ES-I3 (cell line): ENCODE data around the gene CDS1.
"Not testable (repeated sequence)": the region's sequence is repeated elsewhere in the genome, so short reads cannot be mapped to it uniquely, and the experiment has no call there.

Source experiments
- H3K36me3 ChIP-seq: 2 replicates; pipeline ENCODE4 v1.6.1; 2013; ENCODE audit warnings: mild to moderate bottlenecking, low read length, control low read depth, moderate library complexity; ENCODE audit not compliant: insufficient read depth
- H3K4me1 ChIP-seq: 2 replicates; pipeline ENCODE4 v1.6.1; 2013; ENCODE audit warnings: mild to moderate bottlenecking, control low read depth, low read length; ENCODE audit not compliant: insufficient read depth
- H3K9ac ChIP-seq: 2 replicates; pipeline ENCODE4 v1.6.1; 2013; ENCODE audit warnings: low read depth, mild to moderate bottlenecking, low read length, moderate library complexity
- H3K9me3 ChIP-seq: 2 replicates; pipeline ENCODE4 v1.6.1; 2013; ENCODE audit warnings: mild to moderate bottlenecking, low read length, moderate library complexity; ENCODE audit not compliant: control insufficient read depth, insufficient read depth

Gene CDS1

GRCh38 chr4:84582988-84583875 lies at the start of gene CDS1:
TSS of gene CDS1 (plus strand) at chr4:84583127. CDS start at chr4:84583402, 275 bp downstream.
- Histone ChIP-seq H3K9ac (peak within 1 kb of the TSS; percentile 80), H3K4me1 (peaks cover 20% of the 10 kb centered on the region; the same call in 1 of the 2 replicates), H3K36me3 (no peaks in the 10 kb centered on the region), H3K9me3 (no peaks in the 10 kb centered on the region)

- Histone ChIP-seq H3K4me1 (0 out of 2 replicates have a peak, but pooled peaks cover 3% of the 10 kb centered on the region), H3K9me3 (no peaks in the 10 kb centered on the region), H3K9ac (no peak overlapping the region), H3K36me3 (no peaks in the 10 kb centered on the region)
These were observed 47.0 kb upstream of the CDS1 start for GRCh38 chr4:84535901-84536300.

GRCh38 chr4:84545093-84545492 lies 37.8 kb upstream of the CDS1 start:
- Histone ChIP-seq H3K9me3 (no peaks in the 10 kb centered on the region), H3K9ac (no peak overlapping the region), H3K36me3 (no peaks in the 10 kb centered on the region), H3K4me1 (peaks cover 7% of the 10 kb centered on the region; the same call in 1 of the 2 replicates)

GRCh38 chr4:84547211-84547610 lies 35.7 kb upstream of the CDS1 start:
- Histone ChIP-seq H3K36me3 (no peaks in the 10 kb centered on the region), H3K9me3 (no peaks in the 10 kb centered on the region), H3K9ac (no peak overlapping the region), H3K4me1 (peaks cover 7% of the 10 kb centered on the region; the same call in 1 of the 2 replicates)

GRCh38 chr4:84549191-84549590 lies 33.7 kb upstream of the CDS1 start:
- not testable (repeated sequence) for H3K9ac ChIP-seq, H3K4me1 ChIP-seq, H3K36me3 ChIP-seq, H3K9me3 ChIP-seq

- Histone ChIP-seq H3K36me3 (no peaks in the 10 kb centered on the region), H3K4me1 (peaks cover 14% of the 10 kb centered on the region; the same call in 1 of the 2 replicates), H3K9ac (no peak overlapping the region), H3K9me3 (peaks cover 6% of the 10 kb centered on the region)
These were observed 20.8 kb upstream of the CDS1 start for GRCh38 chr4:84562156-84562555.

- peaks cover 6% of the 10 kb centered on the region for H3K9me3 ChIP-seq
- H3K36me3 ChIP-seq: no peaks in the 10 kb centered on the region
- H3K9ac ChIP-seq: no peak overlapping the region
- peaks cover 14% of the 10 kb centered on the region; the same call in 1 of the 2 replicates for H3K4me1 ChIP-seq
These were observed 19.9 kb upstream of the CDS1 start for GRCh38 chr4:84563002-84563401.

- no peak overlapping the region for H3K9ac ChIP-seq
- H3K9me3 ChIP-seq: peaks cover 6% of the 10 kb centered on the region
- H3K4me1 ChIP-seq: peaks cover 24% of the 10 kb centered on the region
- no peaks in the 10 kb centered on the region for H3K36me3 ChIP-seq
These were observed 17.0 kb upstream of the CDS1 start for GRCh38 chr4:84565951-84566350.

- H3K4me1 ChIP-seq: peaks cover 22% of the 10 kb centered on the region
These were observed 14.4 kb upstream of the CDS1 start for GRCh38 chr4:84568496-84568895.

GRCh38 chr4:84569009-84569408 lies 13.9 kb upstream of the CDS1 start:
- Histone ChIP-seq H3K9ac (no peak overlapping the region), H3K4me1 (peaks cover 24% of the 10 kb centered on the region), H3K36me3 (no peaks in the 10 kb centered on the region), H3K9me3 (peaks cover 6% of the 10 kb centered on the region)

More at GRCh38 chr4:84568496-84568895, 14.4 kb upstream of the CDS1 start:
- no peak overlapping the region for H3K9ac ChIP-seq
- H3K9me3 ChIP-seq: peaks cover 6% of the 10 kb centered on the region
- H3K36me3 ChIP-seq: no peaks in the 10 kb centered on the region

GRCh38 chr4:84573385-84574068 lies 9.4 kb upstream of the CDS1 start:
- Histone ChIP-seq H3K36me3 (no peaks in the 10 kb centered on the region), H3K4me1 (peaks cover 20% of the 10 kb centered on the region), H3K9ac (no peak overlapping the region), H3K9me3 (no peaks in the 10 kb centered on the region)

- Histone ChIP-seq H3K36me3 (no peaks in the 10 kb centered on the region), H3K9ac (no peak overlapping the region), H3K4me1 (peaks cover 19% of the 10 kb centered on the region), H3K9me3 (no peaks in the 10 kb centered on the region)
These were observed 8.7 kb upstream of the CDS1 start for GRCh38 chr4:84574069-84574720.

- H3K9ac ChIP-seq: no peak overlapping the region
- H3K9me3 ChIP-seq: no peaks in the 10 kb centered on the region
- H3K36me3 ChIP-seq: no peaks in the 10 kb centered on the region
- H3K4me1 ChIP-seq: peaks cover 14% of the 10 kb centered on the region; the same call in 1 of the 2 replicates
These were observed 4.2 kb upstream of the CDS1 start for GRCh38 chr4:84578540-84579402.

GRCh38 chr4:84579403-84579776 lies 3.5 kb upstream of the CDS1 start:
- H3K9me3 ChIP-seq: no peaks in the 10 kb centered on the region
- H3K9ac ChIP-seq: no peak overlapping the region
- H3K36me3 ChIP-seq: no peaks in the 10 kb centered on the region
- H3K4me1 ChIP-seq: peaks cover 9% of the 10 kb centered on the region; the same call in 1 of the 2 replicates
